PC-3 (cell line): ENCODE data around the gene DNAH9. TPM values are rescaled to one million over a fixed set of nuclear protein-coding genes. Genes with fewer than 3 reads are reported as not detected.

Experiments used
- ATAC-seq: fragments of 200-7000 bp; cut with Tn5 transposase; 2 replicates; pipeline ENCODE4 v1.9.1; 2020; ENCODE audit warnings: mild to moderate bottlenecking, moderate library complexity
- BruUV-seq: library from RNA; stranded (reverse); fragments of 400-500 nt; replicated peaks from 2 replicates; lab custom pipeline; 2021; lab: Mats Ljungman, UMichigan
- CTCF ChIA-PET: fragments of 300-600 bp; sonication (Branson Sonifier 250); formaldehyde crosslinking; loops from one replicate; lab custom pipeline; 2022; ENCODE audit warnings: antibody characterized with exemption; lab: Charles Lee
- POLR2A ChIA-PET: fragments of 300-600 bp; sonication (Branson Sonifier 250); formaldehyde crosslinking; loops from one replicate; lab custom pipeline; 2022; ENCODE audit warnings: antibody characterized with exemption; ENCODE audit not compliant: unreplicated experiment; lab: Charles Lee
- DNase-seq: peaks from one replicate; pipeline ENCODE4 v3.0.0-alpha.2; 2015
- H2AFZ ChIP-seq: fragments of 300-600 bp; sonication (generic); 2 replicates; pipeline ENCODE4 v1.6.0; 2016; ENCODE audit warnings: antibody characterized with exemption, low read length
- H3F3A ChIP-seq: fragments of 300-600 bp; sonication (generic); one replicate; pipeline ENCODE4 v1.6.0; 2017; ENCODE audit warnings: antibody characterized with exemption, low read length, control low read depth, mild to moderate bottlenecking; ENCODE audit not compliant: unreplicated experiment
- H3K27ac ChIP-seq: fragments of 300-600 bp; sonication (generic); 2 replicates; pipeline ENCODE4 v1.5.1; 2016; ENCODE audit warnings: mild to moderate bottlenecking, low read length
- H3K27me3 ChIP-seq: fragments of 300-600 bp; sonication (generic); 2 replicates; pipeline ENCODE4 v1.6.1; 2016; ENCODE audit warnings: low read length, mixed read lengths
- H3K36me3 ChIP-seq: fragments of 300-600 bp; sonication (generic); 2 replicates; pipeline ENCODE4 v1.6.1; 2016; ENCODE audit warnings: low read depth, mixed run types, low read length, mixed read lengths
- H3K4me1 ChIP-seq: fragments of 300-600 bp; sonication (generic); 2 replicates; pipeline ENCODE4 v1.5.1; 2016; ENCODE audit warnings: low read length; ENCODE audit not compliant: insufficient read depth
- H3K4me2 ChIP-seq: fragments of 300-600 bp; sonication (generic); 2 replicates; pipeline ENCODE4 v1.6.0; 2016; ENCODE audit warnings: low read length
- H3K4me3 ChIP-seq: fragments of 300-600 bp; sonication (generic); 2 replicates; pipeline ENCODE4 v1.5.1; 2016; ENCODE audit warnings: mild to moderate bottlenecking, low read length, mixed read lengths
- H3K79me2 ChIP-seq: fragments of 300-600 bp; sonication (generic); 2 replicates; pipeline ENCODE4 v1.6.1; 2017; ENCODE audit warnings: low read length, mixed read lengths
- H3K9ac ChIP-seq: fragments of 300-600 bp; sonication (generic); 2 replicates; pipeline ENCODE4 v1.6.0; 2016; ENCODE audit warnings: mild to moderate bottlenecking, low read length
- H3K9me2 ChIP-seq: fragments of 300-600 bp; sonication (generic); replicated peaks from 2 replicates; pipeline ENCODE4 v1.6.1; 2016; ENCODE audit warnings: mixed run types, low read length, mixed read lengths
- H3K9me3 ChIP-seq: fragments of 300-600 bp; sonication (generic); 2 replicates; pipeline ENCODE4 v1.6.1; 2016; ENCODE audit warnings: low read length, mixed read lengths
- H4K20me1 ChIP-seq: fragments of 300-600 bp; sonication (generic); 2 replicates; pipeline ENCODE4 v1.6.1; 2016; ENCODE audit warnings: low read length, mixed read lengths
- CTCF ChIP-seq: fragments of 300-600 bp; sonication (generic); conservative IDR thresholded peaks from 2 replicates; pipeline ENCODE4 v1.5.1; 2017; ENCODE audit warnings: antibody characterized with exemption, low read depth, mild to moderate bottlenecking, low read length
- EZH2 ChIP-seq: fragments of 300-600 bp; sonication (generic); IDR thresholded peaks from one replicate; pipeline ENCODE4 v1.6.1; 2017; ENCODE audit warnings: antibody characterized with exemption, mild to moderate bottlenecking, low read length; ENCODE audit not compliant: unreplicated experiment
- EZH2phosphoT487 ChIP-seq: fragments of 300-600 bp; sonication (generic); IDR thresholded peaks from 2 replicates; pipeline ENCODE4 v1.6.1; 2018; ENCODE audit warnings: mild to moderate bottlenecking, antibody characterized with exemption, low read length, borderline replicate concordance
- intact Hi-C: fragments of 100-400 bp; cut with micrococcal nuclease; formaldehyde crosslinking; loops from 2 replicates; pipeline ENCODE4 v1.9.0; 2023
- total RNA-seq: library from RNA; depleted of rRNA; stranded (reverse); fragments of >200 nt; gene quantifications from 2 replicates; pipeline ENCODE4 v1.2.3, GENCODE V29; 2014

DNAH9 gene
- total RNA-seq, 1 experiment from 2014 or later: 0.11 TPM

DNA sequence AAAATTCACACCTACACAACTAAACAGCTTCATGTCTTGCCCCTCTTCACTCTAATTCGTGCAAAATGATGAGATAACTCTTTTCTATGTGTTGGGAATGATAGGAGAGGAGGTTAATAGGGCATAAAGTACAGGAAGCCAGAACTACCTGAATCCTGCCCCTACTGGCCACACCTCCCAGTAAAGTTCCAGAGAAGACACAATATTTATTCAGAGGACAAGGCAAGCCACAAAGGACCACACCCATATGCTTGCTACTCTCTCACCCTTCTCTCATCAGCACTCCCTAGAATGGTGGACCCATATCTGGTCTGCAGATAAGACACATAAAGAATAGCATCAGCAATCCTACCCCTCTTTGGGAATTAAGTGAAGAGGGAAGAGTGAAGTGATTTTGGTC, 324.4 kb downstream of the DNAH9 start:
- Histone ChIP-seq H3K9ac (no peak overlapping the region), H3K36me3 (no peaks in the 10 kb centered on the region), H3K27ac (no peak overlapping the region), H3F3A (no peaks in the 10 kb centered on the region), H4K20me1 (no peaks in the 10 kb centered on the region), H3K4me2 (no peak overlapping the region), H3K79me2 (no peaks in the 10 kb centered on the region), H3K4me1 (no peaks in the 10 kb centered on the region), H3K9me3 (no peaks in the 10 kb centered on the region), H3K4me3 (no peak overlapping the region), H2AFZ (no peak overlapping the region), H3K9me2 (no peaks in the 10 kb centered on the region), H3K27me3 (0 out of 2 replicates have a peak, but pooled peaks cover 9% of the 10 kb centered on the region)
- TF ChIP-seq CTCF (no peak), EZH2 (no peak), EZH2phosphoT487 (no peak)
- no TSS peak for BruUV-seq
- CTCF ChIA-PET: no interaction called here
- ATAC-seq: no peak
- no peak for DNase-seq
- POLR2A ChIA-PET: no interaction called here
- intact Hi-C loops: no loop called here

DNA sequence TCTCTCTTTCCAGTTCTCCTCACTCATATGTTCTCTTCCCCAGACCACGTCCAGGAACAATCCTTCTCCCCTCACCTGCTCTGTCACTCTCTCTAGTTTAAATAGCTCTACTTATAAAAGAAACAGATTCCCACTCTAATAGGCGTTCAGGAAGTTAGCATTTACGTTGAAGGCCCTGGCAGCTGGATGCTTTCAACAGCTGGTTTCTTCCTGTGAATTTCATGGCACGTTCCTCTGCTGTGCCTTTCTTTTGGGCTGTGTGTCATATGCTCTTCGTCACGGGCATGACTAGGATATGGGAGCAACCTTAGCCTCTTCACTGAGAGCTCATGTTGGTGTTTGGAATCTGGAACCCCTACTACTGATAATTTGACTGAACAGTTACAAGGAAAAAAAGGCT, 325.8 kb downstream of the DNAH9 start:
- H3K27me3 ChIP-seq: 0 out of 2 replicates have a peak, but pooled peaks cover 9% of the 10 kb centered on the region
- no peak overlapping the region for H3K4me2 ChIP-seq
- no peaks in the 10 kb centered on the region for H4K20me1 ChIP-seq
- no peak overlapping the region for H3K9ac ChIP-seq
- H3K4me3 ChIP-seq: no peak overlapping the region
- intact Hi-C loops: no loop called here
- ChIA-PET POLR2A (no interaction called here), CTCF (no interaction called here)
- DNase-seq (no peak), ATAC-seq (no peak)
- H3K79me2 ChIP-seq: no peaks in the 10 kb centered on the region
- H3F3A ChIP-seq: no peaks in the 10 kb centered on the region
- no peaks in the 10 kb centered on the region for H3K36me3 ChIP-seq
- no peaks in the 10 kb centered on the region for H3K4me1 ChIP-seq
- H3K9me2 ChIP-seq: no peaks in the 10 kb centered on the region
- TF ChIP-seq EZH2phosphoT487 (no peak), EZH2 (no peak), CTCF (no peak)
- no peak overlapping the region for H2AFZ ChIP-seq
- no peak overlapping the region for H3K27ac ChIP-seq
- no peaks in the 10 kb centered on the region for H3K9me3 ChIP-seq
- no TSS peak for BruUV-seq

DNA sequence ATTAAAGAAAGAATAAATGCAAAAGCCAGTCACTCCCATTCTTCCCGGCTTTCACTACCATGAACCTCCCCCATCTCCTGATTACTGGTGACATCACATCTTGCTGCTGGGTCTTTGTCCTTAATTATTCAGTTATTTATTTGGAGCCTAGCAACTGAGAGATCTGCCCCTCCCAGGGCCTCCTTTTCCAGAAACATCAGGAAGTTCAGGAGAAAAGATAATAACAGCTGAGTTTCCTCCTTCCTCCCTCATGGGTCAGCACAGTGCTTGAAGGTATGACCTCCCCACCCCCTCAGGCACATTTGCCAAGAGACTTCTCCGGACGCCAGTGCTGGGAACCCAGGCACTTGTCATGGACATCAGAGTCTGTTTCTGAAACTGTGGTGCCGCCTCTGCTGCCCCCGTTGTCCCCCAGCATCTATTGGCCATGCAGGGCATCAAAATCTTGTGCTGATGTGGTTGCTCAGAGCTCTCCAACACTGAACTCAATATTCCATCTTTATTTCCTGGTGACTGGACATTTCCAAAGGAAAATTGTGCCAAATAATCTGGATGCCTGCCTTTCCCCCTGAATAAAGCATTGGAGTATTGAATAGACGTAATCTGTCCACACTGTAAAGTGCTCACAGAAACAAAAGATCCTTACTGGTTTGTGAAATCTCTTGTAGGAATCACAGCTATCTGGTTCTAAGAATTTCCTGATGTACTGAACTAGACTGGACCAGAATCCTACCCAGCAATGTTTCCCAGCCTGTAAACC, 327.2 kb downstream of the DNAH9 start:
- H3K27me3 ChIP-seq: 0 out of 2 replicates have a peak, but pooled peaks cover 9% of the 10 kb centered on the region

More for the DNA sequence above, 327.2 kb downstream of the DNAH9 start:
- TF ChIP-seq CTCF (no peak), EZH2 (no peak), EZH2phosphoT487 (no peak)
- Histone ChIP-seq H3F3A (no peaks in the 10 kb centered on the region), H4K20me1 (no peaks in the 10 kb centered on the region), H3K4me1 (no peaks in the 10 kb centered on the region), H3K79me2 (no peaks in the 10 kb centered on the region), H3K27ac (no peak overlapping the region), H3K9me3 (no peaks in the 10 kb centered on the region), H3K9me2 (no peaks in the 10 kb centered on the region), H3K9ac (no peak overlapping the region), H3K4me2 (no peak overlapping the region), H3K4me3 (no peak overlapping the region), H2AFZ (no peak overlapping the region), H3K36me3 (no peaks in the 10 kb centered on the region)
- ChIA-PET CTCF (no interaction called here), POLR2A (no interaction called here)
- no TSS peak for BruUV-seq
- DNase-seq (no peak), ATAC-seq (no peak)
- intact Hi-C loops: no loop called here
